Measurements from ENCODE around the gene PLA2G4D.
A peak's percentile ranks its signal among the peaks of the same experiment; 100 is the strongest.
"Not testable (repeated sequence)": the region's sequence is repeated elsewhere in the genome, so short reads cannot be mapped to it uniquely, and the experiment has no call there.

The PLA2G4D gene

DNA sequence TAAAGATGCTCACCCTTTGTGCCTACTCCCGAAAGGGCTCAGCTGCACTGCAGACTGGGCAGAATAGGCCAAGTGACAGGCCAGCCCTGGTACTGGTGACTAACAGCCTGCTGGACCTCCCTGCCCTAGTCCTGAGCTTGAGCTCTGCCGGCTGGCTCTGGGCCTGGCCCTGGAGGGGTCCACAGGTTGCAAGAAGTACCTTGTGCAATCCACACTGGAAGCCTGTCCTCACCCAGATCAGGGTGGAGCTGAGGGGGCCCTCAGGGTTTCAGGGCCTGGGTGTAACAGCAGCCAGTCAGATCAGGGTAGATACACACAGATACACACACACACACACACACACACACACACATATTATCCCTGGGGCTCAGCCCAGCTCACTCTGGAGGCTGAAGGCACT lies 27.3 kb upstream of the PLA2G4D start:
- no peak for DNase-seq

DNA sequence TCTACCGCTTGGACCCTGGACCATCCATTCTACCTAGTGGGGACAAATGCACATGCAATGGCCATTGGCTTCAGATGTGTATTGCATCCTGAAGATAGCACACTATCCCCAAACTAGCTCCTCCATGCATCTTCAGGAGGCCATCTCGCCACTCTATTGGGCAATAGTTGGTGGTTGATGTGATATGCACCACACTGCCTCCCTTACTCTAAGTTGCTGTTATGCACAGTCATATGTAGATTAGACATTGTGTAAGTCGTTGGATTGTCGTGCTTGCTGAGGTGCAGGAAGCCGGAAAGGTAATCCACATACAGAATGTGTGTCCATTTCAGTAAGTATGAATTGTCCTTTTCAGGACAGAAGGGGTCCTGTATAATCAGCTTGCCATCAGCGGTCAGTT lies 26.7 kb upstream of the PLA2G4D start:
- DNase-seq = no peak

GRCh38 chr15:42120285-42120684 lies 25.9 kb upstream of the PLA2G4D start:
- DNase-seq = no peak

DNA sequence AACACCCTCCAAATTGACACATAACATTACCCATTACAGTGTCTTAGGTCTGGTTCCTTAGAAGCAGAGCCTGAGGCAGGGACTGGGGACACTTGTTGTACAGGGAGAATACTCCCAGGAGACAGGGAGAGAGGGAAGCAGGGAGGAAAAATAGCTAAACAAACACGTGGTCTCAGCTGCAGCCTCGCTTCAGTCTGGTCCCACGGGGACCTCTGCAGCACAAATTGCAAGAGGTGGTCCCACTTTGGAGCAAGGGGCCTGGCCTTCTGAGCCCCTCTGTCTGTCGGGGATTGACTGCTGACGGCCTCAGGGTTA lies 25.0 kb upstream of the PLA2G4D start:
- DNase-seq = no peak

DNA sequence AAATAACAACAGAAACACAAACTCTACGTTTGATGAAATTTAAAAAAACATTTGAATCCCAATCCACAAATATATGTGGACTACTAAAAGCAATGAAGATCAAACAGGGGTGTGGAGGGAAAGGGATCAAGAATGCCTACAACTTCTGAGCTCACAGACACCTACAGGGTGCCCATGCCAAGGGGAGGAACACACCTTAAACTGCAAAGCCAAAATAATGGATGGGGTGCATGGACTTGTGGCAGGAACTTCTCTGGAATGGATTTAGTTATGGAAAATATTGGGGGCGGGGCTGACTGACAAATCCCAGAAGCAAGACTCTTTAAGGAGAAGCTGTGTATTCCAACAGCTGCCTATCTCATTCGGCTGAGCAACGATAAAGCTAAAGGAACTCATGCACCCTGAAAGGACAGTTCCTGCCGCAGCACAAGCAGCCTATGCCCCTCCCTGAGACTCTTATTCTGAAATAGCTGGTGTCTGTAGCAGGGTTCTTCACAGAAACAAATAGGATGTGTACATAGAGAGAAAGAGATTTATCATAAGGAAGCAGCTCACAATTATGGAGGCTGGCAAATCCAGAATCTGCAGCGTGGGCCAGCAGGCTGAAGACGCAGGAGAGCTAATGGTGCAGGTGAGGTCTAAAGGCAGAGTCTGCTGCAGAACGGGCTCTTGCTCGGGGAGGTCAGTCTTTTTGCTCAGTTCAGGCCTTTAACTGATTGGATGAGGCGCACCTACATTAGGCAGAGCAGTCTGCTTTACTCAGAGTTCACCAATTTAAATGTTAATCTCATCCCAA lies 24.5 kb upstream of the PLA2G4D start:
- peak; percentile 39 for DNase-seq

GRCh38 chr15:42111924-42112323 lies 17.6 kb upstream of the PLA2G4D start:
- no peak for DNase-seq

DNA sequence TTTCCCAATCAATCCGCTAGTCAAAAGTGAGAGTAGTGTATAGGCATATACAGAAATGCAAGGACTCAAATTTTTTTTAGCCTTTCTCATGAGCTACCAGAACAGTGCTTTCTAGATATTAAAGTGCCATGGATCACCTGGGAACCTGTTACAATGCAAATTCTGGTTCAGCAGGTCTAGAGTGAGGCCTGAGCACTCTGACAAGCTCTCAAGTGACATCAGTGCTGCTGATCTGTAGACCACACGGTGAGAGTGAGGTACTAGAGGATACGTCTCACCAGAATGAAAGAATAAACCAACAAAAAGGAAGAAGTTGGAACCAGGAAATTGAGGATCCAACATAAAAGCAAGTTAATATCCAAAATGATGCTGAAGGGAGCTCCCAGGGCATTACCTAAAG lies 16.0 kb upstream of the PLA2G4D start:
- DNase-seq = no peak

GRCh38 chr15:42108806-42109205 lies 14.4 kb upstream of the PLA2G4D start:
- no peak for DNase-seq

- no peak for DNase-seq
Measured at GRCh38 chr15:42108189-42108588, 13.8 kb upstream of the PLA2G4D start.

DNA sequence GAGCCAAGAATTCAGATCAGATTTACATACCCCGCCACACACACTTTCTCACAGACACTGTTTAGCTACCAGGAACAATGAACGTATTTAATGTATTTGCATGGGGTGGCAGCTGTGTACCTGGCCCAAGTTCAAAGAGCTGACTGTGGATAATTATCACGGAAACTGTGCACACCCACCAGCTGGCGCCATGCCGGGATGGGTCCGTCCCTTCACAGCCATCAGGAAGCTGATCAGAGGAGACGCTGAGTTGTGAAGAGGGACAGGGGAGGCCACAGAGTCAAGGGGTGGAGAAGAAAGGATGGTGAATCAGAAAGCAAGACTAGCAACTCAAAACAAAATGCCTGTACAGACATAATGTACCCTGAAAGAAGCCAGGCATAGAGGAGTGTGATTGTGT lies 13.1 kb upstream of the PLA2G4D start:
- DNase-seq = peak; percentile 59

DNA sequence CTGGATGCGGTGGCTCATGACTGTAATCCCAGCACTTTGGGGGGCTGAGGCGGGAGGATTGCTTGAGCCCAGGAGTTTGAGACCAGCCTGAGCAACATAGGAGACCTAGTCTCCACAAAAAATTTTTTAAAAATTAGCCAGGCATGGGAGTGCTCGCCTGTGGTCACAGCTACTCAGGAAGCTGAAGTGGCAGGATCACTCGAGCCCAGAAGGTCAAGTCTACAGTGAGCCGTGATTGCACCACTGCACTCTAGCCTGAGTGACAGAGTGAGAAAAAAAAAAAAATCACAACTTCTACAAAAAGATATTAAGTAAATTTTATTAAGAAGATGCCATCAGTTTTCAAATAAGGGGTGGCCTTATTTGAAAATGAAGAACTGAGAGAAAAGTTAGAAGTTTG lies 11.9 kb upstream of the PLA2G4D start:
- no peak for DNase-seq

DNA sequence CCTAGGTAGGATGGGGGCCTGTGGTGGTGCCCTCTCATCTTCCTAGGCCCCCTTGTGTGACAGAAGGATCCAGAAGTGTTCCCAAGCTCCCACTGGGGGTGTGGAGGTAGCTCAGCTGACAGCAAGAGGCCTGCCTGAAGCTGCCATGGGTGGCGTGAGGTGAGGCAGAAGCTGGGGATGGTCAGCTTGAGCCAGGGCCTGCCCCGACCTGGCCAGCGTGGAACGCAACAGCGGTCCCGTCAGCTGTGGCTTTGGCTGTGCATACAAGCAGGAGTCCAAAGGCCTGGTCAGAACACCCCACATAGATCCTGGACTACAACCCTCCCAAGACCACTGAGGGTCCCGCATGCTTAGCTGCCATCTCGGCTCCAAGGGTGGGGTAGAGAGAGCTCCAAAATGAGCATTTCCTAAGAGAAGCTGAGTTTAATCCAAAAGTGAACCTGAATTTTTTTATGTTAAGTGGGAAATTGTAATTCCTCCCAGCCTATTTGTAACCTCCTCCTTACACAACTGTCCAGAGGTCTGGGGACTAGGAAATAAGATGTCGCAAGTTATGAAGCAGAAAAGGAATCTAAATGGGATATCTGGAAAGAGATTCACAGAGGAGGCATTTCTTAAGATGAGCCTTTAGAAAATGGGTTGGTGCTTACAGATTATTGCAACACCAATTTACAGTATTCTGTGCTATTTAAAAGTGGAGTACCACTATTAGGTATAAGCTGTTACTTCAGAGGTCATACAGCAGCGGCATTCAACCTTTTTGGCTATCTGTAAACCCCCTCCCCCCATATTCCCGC lies 9.9 kb upstream of the PLA2G4D start:
- no peak for DNase-seq

DNA sequence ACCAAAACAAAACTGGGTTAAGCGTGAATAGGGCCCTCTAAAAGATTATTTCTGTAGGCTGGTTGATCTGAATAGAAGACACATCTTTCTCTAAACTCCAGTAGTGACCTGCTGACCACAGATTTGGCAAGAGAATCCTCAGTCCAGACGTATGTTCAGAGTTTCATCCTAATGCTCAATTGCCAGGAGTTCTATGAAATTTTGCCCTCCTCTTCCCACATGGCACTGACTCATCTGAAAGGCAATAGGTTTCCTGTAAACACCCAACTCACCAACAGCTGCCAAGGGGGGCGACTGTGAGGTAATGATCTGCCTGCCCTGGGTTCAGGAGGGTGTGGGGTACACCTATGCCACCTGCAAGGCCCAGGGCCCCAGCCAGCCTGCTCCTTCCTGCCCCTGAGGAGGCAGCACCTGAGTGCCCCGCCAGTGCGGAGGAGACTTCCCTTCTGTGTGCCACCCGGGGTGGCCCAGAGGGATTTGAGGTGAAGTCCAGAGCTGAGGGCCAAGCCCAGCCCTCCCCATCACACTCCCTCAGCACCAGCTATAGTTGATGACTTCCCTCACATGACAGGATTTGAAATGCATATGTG lies 8.4 kb upstream of the PLA2G4D start:
- no peak for DNase-seq

GRCh38 chr15:42101861-42102260 lies 7.5 kb upstream of the PLA2G4D start:
- no peak for DNase-seq

DNA sequence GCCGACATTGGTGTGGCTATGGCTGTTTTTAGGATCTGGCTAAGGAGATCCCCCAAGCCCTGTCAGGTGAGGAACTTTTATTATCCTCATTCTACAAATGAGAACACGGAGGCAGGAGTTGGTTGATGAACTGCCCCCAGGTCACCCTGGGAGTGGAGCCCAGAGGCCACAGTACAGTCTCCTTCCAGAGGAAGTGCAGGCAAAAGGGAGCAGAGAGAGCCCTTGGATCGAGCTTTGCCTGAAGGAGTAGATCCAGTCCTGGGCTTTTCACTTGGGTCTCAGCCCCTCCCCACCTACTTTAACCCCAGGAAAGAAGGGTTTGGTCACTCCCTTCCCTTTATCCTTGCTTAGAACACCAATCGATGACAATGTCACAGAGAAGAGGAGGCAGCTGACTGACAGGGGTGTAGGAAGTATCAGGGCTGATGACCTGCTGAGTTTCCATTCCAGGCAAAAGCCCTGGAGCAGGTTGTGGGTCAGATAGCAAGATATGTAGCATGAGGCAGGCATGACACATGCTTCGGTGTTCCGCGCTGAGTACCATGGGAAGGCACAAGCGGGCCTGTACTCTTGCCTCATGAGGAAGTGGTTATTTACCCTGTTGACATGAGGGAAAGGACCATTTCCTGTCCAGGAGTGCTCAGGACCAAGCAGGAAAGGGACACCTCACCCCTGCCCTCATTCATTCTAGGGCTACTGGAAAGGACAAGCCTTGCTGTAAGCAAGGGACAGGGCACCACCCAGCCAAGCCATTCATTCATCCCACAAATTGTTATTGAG lies 5.8 kb upstream of the PLA2G4D start:
- DNase-seq = no peak

DNA sequence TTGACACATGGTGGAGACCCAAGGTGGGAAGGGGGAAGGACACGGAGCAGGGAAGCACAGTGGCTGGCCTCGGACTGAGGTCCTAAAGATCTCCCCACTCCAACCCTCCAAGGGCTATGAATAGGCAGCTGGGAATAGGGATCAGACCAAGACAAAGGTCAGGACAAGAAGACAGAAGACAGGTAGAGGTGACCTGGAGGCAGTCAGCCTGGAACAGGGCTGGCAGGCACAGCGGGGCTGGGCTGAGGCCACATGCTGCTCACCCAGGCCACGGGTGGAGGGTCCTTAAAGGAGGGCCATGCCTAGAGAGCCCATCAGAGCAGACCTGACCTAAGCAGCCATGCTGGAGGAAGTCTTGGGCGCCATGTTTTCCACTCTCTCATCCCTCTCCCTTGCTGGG lies 2.7 kb upstream of the PLA2G4D start:
- DNase-seq = no peak

GRCh38 chr15:42093966-42094365 lies 396 bp downstream of the PLA2G4D start:
- no peak for DNase-seq

- no peak for DNase-seq
Measured at GRCh38 chr15:42092398-42093318, 1.7 kb downstream of the PLA2G4D start.

DNA sequence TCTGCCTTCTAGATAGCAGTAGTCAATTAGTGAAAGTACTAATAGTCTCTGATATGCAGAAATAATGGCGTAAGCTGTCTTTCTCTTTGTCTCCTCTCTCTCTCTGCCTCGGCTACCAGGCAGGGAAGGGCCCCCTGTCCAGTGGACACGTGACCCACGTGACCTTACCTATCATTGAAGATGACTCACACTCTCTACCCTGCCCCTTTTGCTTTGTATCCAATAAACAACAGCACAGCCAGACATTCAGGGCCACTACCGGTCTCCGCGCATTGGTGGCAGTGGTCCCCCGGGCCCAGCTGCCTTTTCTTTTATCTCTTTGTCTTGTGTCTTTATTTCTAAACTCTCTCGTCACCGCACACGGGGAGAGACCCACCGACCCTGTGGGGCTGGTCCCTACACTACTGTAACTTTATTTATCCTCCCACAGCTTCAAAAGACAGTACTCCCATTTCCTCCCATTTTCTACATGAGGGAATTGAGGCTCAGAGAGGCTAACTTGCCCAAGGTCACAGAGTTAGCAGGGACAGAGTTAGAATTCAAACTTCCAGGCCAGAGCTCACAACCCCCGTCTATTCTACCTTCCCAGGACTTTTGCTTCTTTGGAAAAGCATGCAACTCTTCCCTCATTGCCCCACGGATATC lies 2.5 kb downstream of the PLA2G4D start:
- not testable (repeated sequence) for DNase-seq

GRCh38 chr15:42090781-42091180 lies 3.6 kb downstream of the PLA2G4D start:
- DNase-seq = no peak

GRCh38 chr15:42090370-42090769 lies 4.0 kb downstream of the PLA2G4D start:
- no peak for DNase-seq

- DNase-seq = no peak
Measured at GRCh38 chr15:42089942-42090341, 4.4 kb downstream of the PLA2G4D start.

Data from NCI-H345 (cell line).